ENCODE measurements around the gene CAMK2B. TPM values are rescaled to one million over a fixed set of nuclear protein-coding genes. Genes with fewer than 3 reads are reported as not detected.

The CAMK2B gene
- total and polyA plus RNA-seq, 2 of the 13 experiments (the other 11 are each of a cell fraction or from before 2014, with no cell fraction given), result 0.27 to 0.48 TPM

GRCh38 chr7:44294325-44295069, 30.9 kb downstream of the CAMK2B start:
- H3K9ac ChIP-seq (ENCODE audit: insufficient read depth, low read depth, low read length), result no peak overlapping the region
- DNase-seq (ENCODE audit: low spot score), result no peak
- H4K20me1 ChIP-seq (ENCODE audit: insufficient read depth, low read length), result no peaks in the 10 kb centered on the region
- no peak overlapping the region for H3K4me3 ChIP-seq (replicated peaks in 1 of 3; ENCODE audit: insufficient read depth in 1 of 3, low read depth in 2 of 3, low read length in 3 of 3)
- no peak overlapping the region for H2AFZ ChIP-seq (ENCODE audit: low read length)
- no TSS peak for BruUV-seq (replicated peaks)
- no peaks in the 10 kb centered on the region for H3K9me3 ChIP-seq (ENCODE audit: low read length)
- FAIRE-seq, result no peak
- TF ChIP-seq ELF3 (CRISPR knock-in tag; IDR thresholded peaks at IDR 0.05) (no peak), IRF9 (CRISPR knock-in tag; IDR thresholded peaks at IDR 0.05; ENCODE audit: borderline replicate concordance) (no peak), ZNF335 (CRISPR knock-in tag; IDR thresholded peaks at IDR 0.05) (no peak)
- H3K27ac ChIP-seq (ENCODE audit: extremely low read length, insufficient read depth, low read length), result no peak overlapping the region
- H3K4me1 ChIP-seq (ENCODE audit: insufficient read depth, low read length), result no peaks in the 10 kb centered on the region
- intact Hi-C loops (cut with micrococcal nuclease; ENCODE audit: unreplicated experiment), result no loop called here
- in situ Hi-C loops (cut with HindIII; ENCODE audit: extremely low pct_ligation_motif_present, low pct_unique_long_range_greater_than_20kb), result no loop called here
- no peak overlapping the region for H3K4me2 ChIP-seq (ENCODE audit: low read depth, low read length)
- CTCF ChIA-PET (ENCODE audit: low intra/inter-chr PET ratio, low total read pairs), result no interaction called here
- no peaks in the 10 kb centered on the region for H3K79me2 ChIP-seq (ENCODE audit: insufficient read depth, low read length)
- no CpG with 5 or more reads among the region's 2 CpGs for WGBS (ENCODE audit: low lambda C conversion rate)
- POLR2A ChIA-PET, result no interaction called here
- ATAC-seq, result no peak
- no peaks in the 10 kb centered on the region for H3K36me3 ChIP-seq (replicated peaks in 1 of 2; ENCODE audit: control insufficient read depth in 1 of 2, insufficient read depth in 2 of 2, low read length in 2 of 2)
- H3K27me3 ChIP-seq (ENCODE audit: control insufficient read depth in 1 of 2, insufficient read depth in 2 of 2, low read length in 2 of 2), result peaks cover 7 to 58% of the 10 kb centered on the region in 2 experiments; a peak in 4 of 5 replicates

- ChIA-PET POLR2A (no interaction called here), CTCF (ENCODE audit: low intra/inter-chr PET ratio, low total read pairs) (no interaction called here)
- FAIRE-seq, result no peak
- no peak overlapping the region for H3K27ac ChIP-seq (ENCODE audit: extremely low read length, insufficient read depth, low read length)
- H3K4me3 ChIP-seq (replicated peaks in 1 of 3; ENCODE audit: insufficient read depth in 1 of 3, low read depth in 2 of 3, low read length in 3 of 3), result no peak overlapping the region
- no peak overlapping the region for H3K4me2 ChIP-seq (ENCODE audit: low read depth, low read length)
- no peaks in the 10 kb centered on the region for H4K20me1 ChIP-seq (ENCODE audit: insufficient read depth, low read length)
- 9% methylated on average over 7 of the region's 17 CpGs for WGBS (ENCODE audit: low lambda C conversion rate)
- no peak overlapping the region for H3K9ac ChIP-seq (ENCODE audit: insufficient read depth, low read depth, low read length)
- no peak for DNase-seq (ENCODE audit: low spot score)
- BruUV-seq (replicated peaks), result no TSS peak
- in situ Hi-C loops (cut with HindIII; ENCODE audit: extremely low pct_ligation_motif_present, low pct_unique_long_range_greater_than_20kb), result no loop called here
- peaks cover 7 to 65% of the 10 kb centered on the region in 2 experiments; a peak in 4 of 5 replicates for H3K27me3 ChIP-seq (ENCODE audit: control insufficient read depth in 1 of 2, insufficient read depth in 2 of 2, low read length in 2 of 2)
- H2AFZ ChIP-seq (ENCODE audit: low read length), result no peak overlapping the region
- no peaks in the 10 kb centered on the region for H3K9me3 ChIP-seq (ENCODE audit: low read length)
- intact Hi-C loops (cut with micrococcal nuclease; ENCODE audit: unreplicated experiment), result no loop called here
- ATAC-seq, result no peak
- no peaks in the 10 kb centered on the region for H3K36me3 ChIP-seq (replicated peaks in 1 of 2; ENCODE audit: control insufficient read depth in 1 of 2, insufficient read depth in 2 of 2, low read length in 2 of 2)
- no peaks in the 10 kb centered on the region for H3K4me1 ChIP-seq (ENCODE audit: insufficient read depth, low read length)
- no peaks in the 10 kb centered on the region for H3K79me2 ChIP-seq (ENCODE audit: insufficient read depth, low read length)
- TF ChIP-seq SNAPC2 (CRISPR knock-in tag; IDR thresholded peaks at IDR 0.05) (no peak), PBX3 (CRISPR knock-in tag; IDR thresholded peaks at IDR 0.05; ENCODE audit: borderline replicate concordance) (no peak), GABPA (IDR thresholded peaks at IDR 0.05; ENCODE audit: low read depth, low read length) (no peak), GABPA (CRISPR knock-in tag; IDR thresholded peaks at IDR 0.05; ENCODE audit: low read depth) (no peak), ZNF30 (CRISPR knock-in tag; IDR thresholded peaks at IDR 0.05) (no peak), ZNF180 (CRISPR knock-in tag; IDR thresholded peaks at IDR 0.05; ENCODE audit: borderline replicate concordance, low read depth) (no peak), UBTF (CRISPR knock-in tag; IDR thresholded peaks at IDR 0.05) (no peak), ZNF83 (CRISPR knock-in tag; IDR thresholded peaks at IDR 0.05; ENCODE audit: borderline replicate concordance) (no peak), ZNF644 (CRISPR knock-in tag; IDR thresholded peaks at IDR 0.05; ENCODE audit: low read depth) (no peak), HDAC6 (IDR thresholded peaks at IDR 0.05; ENCODE audit: low read depth, low read length) (no peak)
Measured at GRCh38 chr7:44293561-44294324, 31.7 kb downstream of the CAMK2B start.
